ACHN (cell line): Measurements from ENCODE around the gene RHAG.
"Not testable (repeated sequence)": the region's sequence is repeated elsewhere in the genome, so short reads cannot be mapped to it uniquely, and the experiment has no call there.

Experiments used
- DNase-seq: peaks from one replicate; pipeline ENCODE4 v3.0.0-alpha.2; 2015
- in situ Hi-C: cut with HindIII; loops from 2 replicates; pipeline ENCODE4 v1.10.0; 2017; ENCODE audit warnings: low sequenced_read_pairs, low pct_ligation_motif_present, low pct_unique_long_range_greater_than_20kb

Gene RHAG

DNA sequence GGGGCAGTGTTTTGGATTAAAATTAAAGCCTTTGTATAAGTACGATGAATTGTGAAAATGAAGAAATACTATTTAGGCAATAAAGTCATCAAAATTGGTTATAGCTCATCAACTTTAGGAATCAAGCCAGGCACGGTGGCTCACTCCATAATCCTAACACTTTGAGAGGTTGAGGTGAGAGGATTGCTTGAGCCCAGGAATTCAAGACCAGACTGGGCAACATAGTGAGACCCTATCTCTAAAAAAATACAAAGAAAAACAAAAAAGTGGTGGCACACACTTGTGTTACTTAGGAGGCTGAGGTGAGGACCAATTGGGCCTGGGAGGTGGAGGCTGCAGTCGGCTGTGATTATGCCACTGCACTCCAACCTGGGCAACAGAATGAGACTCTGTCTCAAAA lies 8.5 kb upstream of the RHAG start:
- DNase-seq, result no peak
- in situ Hi-C loops, result no loop called here

DNA sequence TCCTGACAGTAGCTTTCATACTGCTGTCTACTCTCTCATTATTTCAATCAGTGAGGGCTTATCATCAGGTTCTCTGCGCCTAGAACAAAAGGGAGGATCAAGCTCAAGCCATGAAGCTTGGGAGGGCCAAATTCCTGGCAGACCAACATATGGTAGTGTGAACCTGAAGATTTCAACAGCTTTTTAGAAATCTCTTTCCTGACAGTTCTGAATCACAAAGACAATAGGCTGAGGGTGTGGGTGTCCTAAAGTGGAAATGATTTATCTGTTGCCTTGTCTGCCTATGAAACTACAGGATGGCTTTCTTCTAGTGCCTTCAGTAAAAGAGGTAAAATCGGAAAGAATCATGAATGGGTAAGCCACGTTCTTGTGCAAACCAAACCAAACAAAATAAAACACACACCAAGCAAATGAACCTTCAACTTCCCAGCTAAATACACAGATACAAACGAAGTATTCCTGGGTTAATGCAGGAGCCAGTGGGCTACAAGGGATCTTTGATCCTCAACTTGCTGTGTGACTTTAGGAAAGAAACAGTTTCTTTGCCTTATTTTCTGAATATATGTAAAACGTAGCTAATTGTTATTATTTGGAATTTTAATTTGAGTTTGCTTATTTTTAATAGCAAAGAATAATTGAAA lies 2.7 kb upstream of the RHAG start:
- no peak for DNase-seq
- in situ Hi-C loops, result no loop called here

DNA sequence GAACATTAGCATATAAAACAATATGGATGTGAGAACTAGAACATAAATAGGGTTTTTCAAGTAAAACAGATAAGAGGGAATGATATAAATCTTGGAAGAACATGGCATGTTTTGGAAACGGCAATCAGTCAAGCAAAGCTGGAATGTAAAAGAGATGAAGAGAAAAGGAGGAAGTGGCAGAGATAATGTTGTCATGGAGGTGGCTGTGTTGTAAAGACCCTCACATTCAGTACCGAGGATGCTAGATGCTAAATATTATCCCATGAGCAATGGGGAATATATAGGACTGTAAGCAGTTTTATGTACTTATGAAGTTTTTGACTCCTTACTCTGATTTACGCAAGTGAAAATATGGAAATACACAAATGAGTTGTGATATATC lies 702 bp upstream of the RHAG start:
- no peak for DNase-seq
- in situ Hi-C loops, result no loop called here

DNA sequence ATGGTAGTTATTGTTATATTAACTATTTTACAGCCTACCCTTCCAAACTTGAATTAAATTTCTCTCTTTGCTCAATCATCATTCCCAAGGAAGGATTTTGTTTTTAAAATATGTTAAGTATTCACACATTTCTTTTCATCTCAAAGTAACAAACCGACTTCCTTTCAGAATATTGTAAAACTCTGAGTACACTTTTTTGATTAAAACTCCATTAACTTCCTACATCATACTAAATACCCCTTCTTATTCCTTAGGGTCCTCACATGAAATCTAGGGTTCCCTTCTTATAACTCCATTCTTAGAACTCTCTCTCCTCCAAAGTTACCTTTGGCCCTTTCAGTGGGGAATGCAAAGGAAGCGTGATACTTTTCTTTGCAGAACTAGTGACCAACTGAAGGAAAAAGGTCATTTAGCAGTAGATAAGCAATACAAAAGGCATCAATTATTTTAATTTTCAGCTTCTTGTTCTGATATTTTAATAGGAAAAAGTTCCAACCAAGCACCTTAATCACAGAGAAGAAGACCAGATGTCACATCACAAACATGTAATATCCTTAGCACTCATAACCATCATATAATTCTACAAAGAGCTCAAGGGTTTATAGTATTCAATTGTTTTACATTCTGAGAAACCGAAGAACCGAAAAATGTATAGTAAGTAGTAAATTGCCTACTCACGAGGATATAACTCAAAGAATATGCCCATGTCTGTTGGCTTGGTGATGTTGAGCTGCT lies 494 bp downstream of the RHAG start:
- in situ Hi-C loops, result no loop called here
- DNase-seq, result no peak

DNA sequence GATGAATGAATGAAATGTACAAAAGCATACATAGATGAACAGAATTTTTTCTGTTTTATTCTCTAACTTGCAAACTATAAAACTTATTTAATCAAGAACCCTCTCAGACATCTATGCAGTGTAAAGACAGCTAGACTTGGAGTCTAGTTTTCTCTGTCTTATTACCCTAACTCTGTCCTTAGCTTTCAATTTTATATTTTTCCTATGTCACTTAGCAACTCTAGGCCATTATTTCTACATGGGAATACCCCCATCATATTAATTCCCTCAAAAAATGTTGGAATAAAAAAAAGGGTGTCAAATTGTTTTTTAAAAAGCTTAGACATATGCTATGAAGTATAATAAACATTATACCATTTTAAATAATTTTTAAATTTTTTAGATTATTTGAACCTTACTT lies 1.2 kb downstream of the RHAG start:
- no peak for DNase-seq
- in situ Hi-C loops, result no loop called here

DNA sequence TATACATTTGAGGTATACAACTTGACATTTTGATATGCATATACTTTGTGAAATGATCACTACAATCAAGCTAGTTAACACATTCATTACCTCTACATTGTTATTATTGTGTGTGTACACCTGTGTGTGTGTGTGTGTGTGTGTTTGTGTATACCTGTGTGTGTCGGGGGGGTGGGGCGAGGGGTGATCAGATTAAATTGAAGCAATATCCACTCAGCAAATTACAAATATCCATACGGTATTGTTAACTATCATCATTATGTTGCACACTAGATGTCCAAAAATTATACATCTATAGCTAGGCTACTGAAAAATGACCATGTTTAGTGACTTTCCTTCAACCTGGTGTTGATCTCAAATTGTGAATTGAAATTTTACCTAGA lies 1.8 kb downstream of the RHAG start:
- in situ Hi-C loops, result no loop called here

DNA sequence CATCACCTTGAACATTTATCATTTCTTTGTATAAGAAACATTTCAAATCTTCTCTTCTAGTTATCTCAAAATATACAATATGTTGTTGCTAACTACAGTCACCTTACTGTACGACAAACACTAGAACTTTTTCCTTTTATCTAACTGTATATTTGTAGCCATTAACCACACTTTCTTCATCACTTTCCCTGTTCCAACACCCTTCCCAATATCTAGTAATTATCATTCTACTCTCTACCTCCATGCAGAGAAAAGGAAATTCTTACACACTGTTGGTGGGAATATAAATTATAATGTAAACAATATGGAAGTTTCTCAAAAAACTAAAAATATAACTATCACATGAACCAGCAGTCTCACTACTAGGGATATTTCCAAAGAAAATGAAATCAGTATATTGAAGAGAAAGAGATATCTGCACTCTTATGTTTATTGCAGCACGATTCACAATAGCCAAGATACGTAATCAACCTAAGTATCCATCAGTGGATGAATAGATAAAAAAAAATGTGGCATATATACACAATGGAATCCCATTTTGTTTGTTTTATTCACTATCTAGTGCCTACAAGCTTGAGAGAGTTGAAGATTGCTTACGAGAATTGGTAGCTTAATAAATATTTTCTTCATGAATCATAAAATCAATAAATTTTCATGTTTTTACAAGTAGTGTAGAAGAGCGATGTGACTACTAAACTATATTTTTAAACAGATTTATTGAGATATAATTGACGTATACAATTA lies 2.4 kb downstream of the RHAG start:
- in situ Hi-C loops, result no loop called here
- no peak for DNase-seq

More for the DNA sequence above, 1.8 kb downstream of the RHAG start:
- DNase-seq, result no peak

DNA sequence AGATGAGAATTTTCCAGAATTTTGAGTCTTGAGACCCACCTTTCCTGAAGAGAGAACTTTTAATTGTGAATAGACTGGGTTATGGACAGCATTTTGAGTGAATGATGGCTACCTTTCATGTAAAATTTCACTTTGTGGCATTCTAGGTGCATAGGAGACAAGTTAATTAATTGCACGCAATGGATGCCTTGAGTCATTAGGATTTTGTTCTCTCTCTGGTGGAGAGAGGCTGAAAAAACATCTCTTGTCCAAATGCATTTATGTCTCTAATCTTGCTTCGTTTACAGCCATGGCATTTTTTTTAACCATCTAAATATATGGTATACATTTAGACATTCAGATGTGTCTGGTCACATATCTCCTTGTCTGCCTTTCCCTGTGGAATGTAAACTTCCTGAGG lies 3.1 kb downstream of the RHAG start:
- no peak for DNase-seq
- in situ Hi-C loops, result no loop called here

DNA sequence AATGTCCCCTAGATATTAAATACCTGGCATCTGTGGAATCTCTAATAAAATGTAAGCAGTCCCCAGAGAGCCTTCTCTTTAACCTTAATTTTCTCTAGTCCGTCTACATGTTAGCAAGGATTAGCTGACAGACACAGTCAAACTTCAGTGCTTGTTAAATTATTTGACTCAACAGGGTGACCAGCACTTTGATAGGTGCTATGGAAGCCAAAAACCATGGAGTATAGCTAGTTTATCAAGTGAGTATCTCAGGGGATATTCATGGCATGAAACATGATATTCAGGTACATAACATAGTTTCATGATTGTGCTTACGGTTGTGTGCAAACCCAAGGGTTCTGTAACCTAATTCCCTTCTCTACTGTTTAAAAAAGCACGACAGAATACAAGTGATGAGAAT lies 3.9 kb downstream of the RHAG start:
- DNase-seq, result no peak
- in situ Hi-C loops, result no loop called here

DNA sequence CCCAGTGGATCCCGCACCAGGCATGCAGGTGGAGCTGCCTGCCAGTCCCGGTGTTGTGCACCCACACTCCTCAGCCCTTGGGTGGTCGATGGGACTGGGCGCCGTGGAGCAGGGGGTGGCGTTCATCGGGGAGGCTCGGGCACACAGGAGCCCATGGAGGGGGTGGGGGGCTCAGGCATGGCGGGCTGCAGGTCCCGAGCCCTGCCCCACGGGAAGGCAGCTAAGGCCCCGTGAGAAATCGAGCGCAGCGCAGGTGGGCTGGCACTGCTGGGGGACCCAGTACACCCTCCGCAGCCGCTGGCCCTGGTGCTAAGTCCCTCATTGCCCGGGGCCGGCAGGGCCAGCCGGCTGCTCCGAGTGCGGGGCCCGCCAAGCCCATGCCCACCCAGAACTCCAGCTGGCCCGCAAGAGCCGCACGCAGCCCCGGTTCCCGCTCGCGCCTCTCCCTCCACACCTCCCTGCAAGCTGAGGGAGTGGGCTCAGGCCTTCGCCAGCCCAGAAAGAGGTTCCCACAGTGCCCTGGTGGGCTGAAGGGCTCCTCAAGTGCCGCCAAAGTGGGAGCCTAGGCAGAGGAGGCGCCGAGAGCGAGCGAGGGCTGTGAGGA lies 7.1 kb downstream of the RHAG start:
- DNase-seq, in situ Hi-C loops: not testable (repeated sequence)

DNA sequence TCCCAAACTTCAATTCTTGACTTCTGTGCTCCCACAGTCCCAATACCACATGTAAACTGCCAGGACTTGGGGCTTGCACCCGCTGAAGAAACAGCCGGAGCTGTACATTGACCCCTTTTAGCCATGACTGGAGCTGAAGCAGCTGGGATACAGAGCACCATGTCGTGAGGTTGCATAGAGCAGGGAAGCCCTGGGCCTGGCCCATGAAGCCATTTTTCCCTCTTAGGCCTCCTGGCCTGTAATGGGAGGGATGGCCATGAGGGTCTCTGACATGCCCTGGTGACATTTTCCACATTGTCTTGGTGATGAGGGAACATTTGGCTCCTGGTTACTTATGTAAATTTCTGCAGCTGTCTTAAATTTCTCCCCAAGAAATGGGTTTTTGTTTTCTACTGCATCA lies 9.8 kb downstream of the RHAG start:
- no peak for DNase-seq
- in situ Hi-C loops, result no loop called here

DNA sequence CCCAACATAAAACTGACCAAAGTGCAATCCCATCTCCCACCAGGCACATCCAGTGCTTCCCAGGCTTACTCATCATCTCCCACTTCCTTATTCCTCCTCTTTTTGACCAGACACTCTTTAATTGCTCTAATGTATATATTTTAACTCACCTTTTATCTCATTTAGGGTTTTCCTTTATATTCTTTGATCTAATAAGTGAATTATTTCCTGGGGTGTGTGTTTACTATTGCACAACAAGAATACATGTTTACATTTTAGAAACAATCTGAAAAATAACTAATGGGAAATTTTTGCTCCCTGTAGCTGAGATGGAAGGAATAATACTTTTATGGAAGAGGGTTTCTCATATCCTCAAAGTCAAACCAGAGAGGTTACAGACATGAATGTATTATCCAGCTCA lies 18.4 kb downstream of the RHAG start:
- in situ Hi-C loops, result no loop called here
- DNase-seq, result no peak

DNA sequence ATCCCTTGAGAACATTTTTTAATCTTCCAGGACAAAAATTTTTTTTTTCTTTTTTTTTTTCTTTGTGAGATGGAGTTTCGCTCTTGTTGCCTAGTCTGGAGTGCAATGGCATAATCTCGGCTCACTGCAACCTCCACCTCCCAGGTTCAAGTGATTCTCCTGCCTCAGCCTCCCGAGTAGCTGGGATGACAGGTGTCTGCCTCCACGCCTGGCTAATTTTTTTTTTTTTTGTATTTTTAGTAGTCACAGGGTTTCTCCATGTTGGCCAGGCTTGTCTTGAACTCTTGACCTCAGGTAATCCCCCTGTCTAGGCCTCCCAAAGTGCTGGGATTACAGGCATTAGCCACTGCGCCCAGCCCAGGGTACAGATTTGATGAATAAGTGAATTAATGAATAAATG lies 22.5 kb downstream of the RHAG start:
- DNase-seq, in situ Hi-C loops: not testable (repeated sequence)

DNA sequence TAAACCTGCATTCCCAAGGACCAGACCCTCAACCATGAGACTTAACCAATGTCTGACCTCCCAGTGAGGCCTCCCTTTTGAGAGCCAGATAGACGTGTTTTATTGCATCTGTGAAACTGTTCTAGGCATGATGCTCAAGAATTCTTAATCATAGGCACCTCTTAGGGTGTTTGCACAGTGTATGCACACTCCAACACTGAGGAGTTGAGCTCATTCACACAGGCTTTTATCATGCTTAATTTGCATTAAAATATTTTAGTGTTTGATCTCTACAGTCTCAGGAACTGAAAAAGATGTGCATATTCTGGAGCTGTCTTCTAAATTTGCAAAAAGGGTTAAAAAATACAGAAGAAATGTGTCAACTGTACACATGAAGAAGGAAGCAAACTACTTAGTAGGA lies 27.4 kb downstream of the RHAG start:
- in situ Hi-C loops, result no loop called here
- DNase-seq, result no peak

DNA sequence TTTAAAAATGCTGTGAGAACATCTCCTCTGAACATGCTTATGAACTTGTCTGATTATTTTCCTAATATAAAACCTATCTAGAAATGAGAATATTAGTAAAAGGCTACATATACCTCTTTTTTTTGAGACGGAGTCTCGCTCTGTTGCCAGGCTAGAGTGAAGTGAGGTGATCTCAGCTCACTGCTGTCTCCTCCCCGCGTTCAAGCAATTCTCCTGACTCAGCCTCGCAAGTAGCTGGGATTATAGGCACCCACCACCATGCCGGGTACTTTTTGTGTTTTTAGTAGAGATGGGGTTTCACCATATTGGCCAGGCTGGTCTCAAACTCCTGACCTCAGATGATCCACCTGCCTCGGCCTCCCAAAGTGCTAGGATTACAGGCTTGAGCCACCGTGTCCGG lies 28.4 kb downstream of the RHAG start:
- DNase-seq, in situ Hi-C loops: not testable (repeated sequence)

DNA sequence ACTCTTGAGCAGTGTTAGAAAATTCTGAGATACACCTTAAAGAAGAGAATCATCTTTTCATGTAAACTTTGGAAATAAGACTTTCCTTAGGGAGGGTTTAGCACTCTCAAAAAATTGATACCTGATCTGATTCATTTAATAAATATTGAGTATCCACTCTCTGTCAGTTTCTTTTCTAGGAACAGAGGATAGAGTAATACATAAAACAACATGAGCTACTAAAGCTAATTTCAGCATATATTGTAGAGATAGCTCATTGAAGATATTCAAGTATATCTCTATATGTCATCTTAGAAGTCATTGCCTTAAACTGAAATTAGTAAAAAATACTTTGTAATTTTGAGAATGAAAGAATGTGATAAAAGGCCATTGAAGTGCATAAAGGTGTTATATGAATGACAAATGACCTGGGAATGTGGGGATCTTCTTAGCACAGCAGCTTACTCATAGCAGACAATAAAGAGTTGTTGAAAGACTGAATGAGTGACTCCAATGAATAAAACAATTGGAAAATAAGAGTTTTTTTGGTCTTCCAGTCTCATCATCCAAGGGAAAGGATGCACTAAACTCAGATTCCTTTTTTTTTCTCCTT lies 29.2 kb downstream of the RHAG start:
- no peak for DNase-seq
- in situ Hi-C loops, result no loop called here

DNA sequence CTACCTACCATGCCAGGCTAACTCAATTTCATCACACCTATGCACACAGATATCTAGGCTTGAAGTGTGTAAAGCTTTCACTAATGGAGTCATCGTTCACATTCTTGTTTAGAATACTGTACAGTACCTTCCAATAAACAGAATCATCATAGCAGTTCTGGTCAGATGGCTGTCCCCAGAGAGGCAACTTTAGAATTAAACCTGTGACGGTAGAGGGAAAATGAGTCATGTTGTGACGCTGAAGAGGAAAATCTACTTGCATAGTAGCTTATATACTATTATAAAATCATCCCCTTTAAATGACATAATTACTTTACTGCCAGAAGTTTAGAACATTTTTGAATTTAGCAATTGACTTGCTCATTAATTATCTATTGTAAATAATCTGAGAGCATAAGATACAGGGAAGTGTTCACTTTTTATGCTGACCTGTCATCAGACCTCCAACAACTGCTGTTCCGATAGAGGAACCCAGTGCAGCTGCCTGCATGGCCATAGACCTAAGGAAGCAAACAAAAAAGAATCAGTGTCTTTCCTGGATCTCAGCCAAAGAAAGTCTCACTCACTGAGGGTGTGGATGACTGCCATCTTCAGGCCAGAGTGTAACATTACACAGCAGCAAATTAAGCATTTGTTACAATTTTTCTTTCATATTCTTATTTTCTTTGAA lies 29.8 kb downstream of the RHAG start:
- in situ Hi-C loops, result no loop called here
- peak; percentile 81 for DNase-seq

DNA sequence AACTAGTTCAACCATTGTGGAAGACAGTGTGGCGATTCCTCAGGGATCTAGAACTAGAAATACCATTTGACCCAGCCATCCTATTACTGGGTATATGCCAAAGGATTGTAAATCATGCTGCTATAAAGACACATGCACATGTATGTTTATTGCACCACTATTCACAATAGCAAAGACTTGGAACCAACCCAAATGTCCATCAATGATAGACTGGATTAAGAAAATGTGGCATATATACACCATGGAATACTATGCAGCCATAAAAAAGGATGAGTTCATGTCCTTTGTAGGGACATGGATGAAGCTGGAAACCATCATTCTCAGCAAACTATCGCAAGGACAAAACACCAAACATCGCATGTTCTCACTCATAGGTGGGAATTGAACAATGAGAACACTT lies 32.6 kb downstream of the RHAG start:
- DNase-seq, in situ Hi-C loops: not testable (repeated sequence)

DNA sequence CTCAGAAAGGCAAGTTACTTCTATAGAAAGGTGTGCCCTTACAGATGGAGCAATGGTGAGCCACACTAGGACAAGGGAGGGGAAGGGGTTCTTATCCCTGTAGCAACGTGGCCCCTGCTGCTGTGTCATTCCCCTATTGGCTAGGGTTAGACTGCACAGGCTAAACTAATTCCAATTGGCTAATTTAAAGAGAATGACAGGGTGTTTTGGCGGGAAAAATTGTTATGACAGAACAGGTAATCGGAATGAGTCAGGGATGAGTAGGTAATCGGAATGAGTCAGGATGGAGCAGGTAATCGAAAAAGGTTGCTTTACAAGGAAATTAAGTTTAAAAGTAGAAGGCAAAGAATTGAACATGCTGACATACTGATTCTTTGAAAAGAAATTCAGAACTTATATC lies 49.4 kb downstream of the RHAG start:
- in situ Hi-C loops, result not testable (repeated sequence)

More for the DNA sequence above, 49.4 kb downstream of the RHAG start:
- DNase-seq, result not testable (repeated sequence)
